Osteoblast (primary cell): Measurements from ENCODE around the gene TMEM255B. TPM values are rescaled to one million over a fixed set of nuclear protein-coding genes. Genes with fewer than 3 reads are reported as not detected.
A peak's percentile ranks its signal among the peaks of the same experiment; 100 is the strongest.
"Not testable (repeated sequence)": the region's sequence is repeated elsewhere in the genome, so short reads cannot be mapped to it uniquely, and the experiment has no call there.

Experiments
- DNase-seq: peaks from one replicate; pipeline ENCODE4 v3.0.0; 2011; ENCODE audit warnings: low spot score, mixed read lengths; ENCODE audit not compliant: insufficient read length; ENCODE audit errors: missing footprints
- H2AFZ ChIP-seq: 2 replicates; pipeline ENCODE4 v1.6.0; 2011; ENCODE audit warnings: mild to moderate bottlenecking, low read length
- H3K27ac ChIP-seq: 2 replicates; pipeline ENCODE4 v1.5.1; 2011; ENCODE audit warnings: mild to moderate bottlenecking, low read depth, low read length, moderate library complexity
- H3K27me3 ChIP-seq: 2 replicates; pipeline ENCODE4 v1.6.0; 2012; ENCODE audit warnings: mild to moderate bottlenecking, control low read depth, inconsistent platforms, low read length, moderate library complexity; ENCODE audit not compliant: insufficient read depth
- H3K36me3 ChIP-seq: 2 replicates; pipeline ENCODE4 v1.5.1; 2011; ENCODE audit warnings: mild to moderate bottlenecking, low read length, control low read depth, moderate library complexity; ENCODE audit not compliant: insufficient read depth
- H3K4me1 ChIP-seq: 2 replicates; pipeline ENCODE4 v1.5.1; 2011; ENCODE audit warnings: mild to moderate bottlenecking, low read length, control low read depth, moderate library complexity; ENCODE audit not compliant: insufficient read depth
- H3K4me2 ChIP-seq: 2 replicates; pipeline ENCODE4 v1.6.0; 2011; ENCODE audit warnings: mild to moderate bottlenecking, low read length; ENCODE audit not compliant: insufficient read depth
- H3K4me3 ChIP-seq: fragments of 200-600 bp; sonication (generic); 3 replicates; pipeline ENCODE4 v1.5.1; 2012; ENCODE audit warnings: mild to moderate bottlenecking, low read length, inconsistent platforms; ENCODE audit not compliant: insufficient read depth
- H3K79me2 ChIP-seq: 2 replicates; pipeline ENCODE4 v1.6.0; 2012; ENCODE audit warnings: mild to moderate bottlenecking, low read length, control low read depth, inconsistent platforms; ENCODE audit not compliant: insufficient read depth
- H3K9me3 ChIP-seq: 2 replicates; pipeline ENCODE4 v1.5.1; 2011; ENCODE audit warnings: low read depth, low read length, control low read depth
- H4K20me1 ChIP-seq: 2 replicates; pipeline ENCODE4 v1.6.0; 2012; ENCODE audit warnings: mild to moderate bottlenecking, low read length, control low read depth; ENCODE audit not compliant: insufficient read depth
- CTCF ChIP-seq: IDR thresholded peaks from 2 replicates; pipeline ENCODE4 v1.5.1; 2011; ENCODE audit warnings: mild to moderate bottlenecking, low read depth, low read length, moderate library complexity; ENCODE audit errors: extremely low read depth
- total RNA-seq: library from RNA; depleted of rRNA; stranded (reverse); fragments of >200 nt; gene quantifications from 2 replicates; pipeline ENCODE4 v1.2.3, GENCODE V29; 2012

Gene TMEM255B
- total RNA-seq, 1 donor = 1.8 TPM

DNA sequence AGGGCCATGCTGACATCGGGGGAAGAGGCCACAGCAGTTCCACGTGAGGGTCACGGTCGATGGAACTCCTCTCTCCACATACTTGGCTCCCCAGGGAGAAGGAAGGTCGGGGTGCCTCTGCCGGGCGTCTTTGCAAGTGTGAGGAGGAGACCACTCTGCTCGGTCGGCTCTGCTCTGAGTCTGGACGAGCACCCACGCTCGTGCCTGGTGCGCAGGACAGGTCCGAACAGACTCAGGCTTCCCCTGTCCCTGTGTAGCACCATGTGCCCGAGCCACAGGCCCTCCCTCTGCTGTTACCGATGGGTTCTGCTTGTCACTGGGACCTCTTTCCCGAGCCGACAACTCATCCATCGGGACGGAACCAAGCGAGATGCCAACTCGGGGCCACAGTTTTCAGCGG lies 35.1 kb downstream of the TMEM255B start:
- H3K27ac ChIP-seq = no peak overlapping the region
- DNase-seq = peak; percentile 23
- H3K4me3 ChIP-seq = no peak overlapping the region
- H3K9me3 ChIP-seq = no peaks in the 10 kb centered on the region
- no peaks in the 10 kb centered on the region for H3K79me2 ChIP-seq
- peaks cover 14% of the 10 kb centered on the region for H3K27me3 ChIP-seq
- H2AFZ ChIP-seq = no peak overlapping the region
- no peaks in the 10 kb centered on the region for H4K20me1 ChIP-seq
- no peaks in the 10 kb centered on the region for H3K36me3 ChIP-seq
- no peak for TF ChIP-seq CTCF
- no peak overlapping the region for H3K4me2 ChIP-seq
- no peaks in the 10 kb centered on the region for H3K4me1 ChIP-seq

GRCh38 chr13:113794764-113795173 lies 35.7 kb downstream of the TMEM255B start:
- H3K79me2 ChIP-seq = no peaks in the 10 kb centered on the region
- no peaks in the 10 kb centered on the region for H4K20me1 ChIP-seq
- no peak for TF ChIP-seq CTCF
- H3K4me3 ChIP-seq = no peak overlapping the region
- H3K4me2 ChIP-seq = no peak overlapping the region
- H3K4me1 ChIP-seq = no peaks in the 10 kb centered on the region
- H3K9me3 ChIP-seq = no peaks in the 10 kb centered on the region
- H3K36me3 ChIP-seq = no peaks in the 10 kb centered on the region
- H3K27me3 ChIP-seq = peaks cover 10% of the 10 kb centered on the region
- no peak overlapping the region for H3K27ac ChIP-seq
- H2AFZ ChIP-seq = no peak overlapping the region
- DNase-seq = peak; percentile 72

DNA sequence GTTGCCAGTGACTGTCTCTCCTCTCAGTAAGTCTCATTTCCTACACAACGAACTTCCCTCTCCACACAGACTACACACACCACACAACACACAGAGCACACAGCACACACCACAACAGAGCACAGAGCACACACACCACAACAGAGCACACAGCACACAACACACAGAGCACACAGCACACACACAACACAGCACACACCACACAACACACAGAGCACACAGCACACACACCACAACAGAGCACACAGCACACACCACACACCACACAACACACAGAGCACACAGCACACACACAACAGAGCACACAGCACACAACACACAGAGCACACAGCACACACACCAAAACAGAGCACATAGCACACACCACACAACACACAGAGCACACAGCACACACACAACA lies 36.3 kb downstream of the TMEM255B start:
- H3K4me3 ChIP-seq, H4K20me1 ChIP-seq, H3K79me2 ChIP-seq, H3K36me3 ChIP-seq, H3K27ac ChIP-seq, H3K4me1 ChIP-seq, H2AFZ ChIP-seq, H3K4me2 ChIP-seq, H3K9me3 ChIP-seq: not testable (repeated sequence)
- peak; percentile 32 for DNase-seq
- peaks cover 10% of the 10 kb centered on the region for H3K27me3 ChIP-seq

DNA sequence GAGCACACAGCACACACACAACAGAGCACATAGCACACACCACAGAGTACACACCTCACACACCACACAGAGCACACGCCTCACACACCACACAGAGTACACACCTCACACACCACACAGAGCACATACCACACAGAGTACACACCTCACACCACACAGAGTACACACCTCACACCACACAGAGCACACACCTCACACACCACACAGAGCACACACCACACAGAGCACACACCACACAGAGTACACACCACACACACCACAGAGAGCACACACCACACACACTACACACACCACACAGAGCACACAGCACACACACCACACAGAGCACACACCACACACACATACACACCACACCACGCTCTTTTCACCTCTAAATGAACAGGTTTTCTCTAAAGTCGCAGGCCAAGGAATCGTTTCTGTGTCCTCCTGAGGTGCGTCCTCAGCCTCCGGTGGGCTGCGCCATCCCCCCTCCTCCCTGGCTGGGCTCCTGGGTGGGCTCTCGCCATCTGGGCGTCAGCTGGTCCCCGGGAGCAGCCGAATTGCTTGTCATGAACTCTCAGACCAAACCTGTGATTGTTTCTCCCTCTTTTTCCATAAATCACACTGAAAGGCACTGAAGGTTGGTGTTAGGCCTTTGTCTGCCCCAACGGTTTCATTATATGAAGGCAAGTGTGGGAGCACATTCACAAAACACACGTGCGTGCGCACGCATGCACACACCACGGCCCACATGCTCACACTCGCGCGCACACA lies 37.4 kb downstream of the TMEM255B start:
- Histone ChIP-seq H3K4me2 (no peak overlapping the region), H4K20me1 (no peaks in the 10 kb centered on the region), H3K36me3 (no peaks in the 10 kb centered on the region), H3K27ac (no peak overlapping the region), H3K79me2 (no peaks in the 10 kb centered on the region), H2AFZ (no peak overlapping the region), H3K4me3 (no peak overlapping the region), H3K9me3 (no peaks in the 10 kb centered on the region), H3K27me3 (peaks cover 10% of the 10 kb centered on the region), H3K4me1 (no peaks in the 10 kb centered on the region)
- TF ChIP-seq CTCF = no peak
- peak; percentile 80 for DNase-seq
